ENCODE results near the gene TCEA2. TPM values are rescaled to one million over a fixed set of nuclear protein-coding genes. Genes with fewer than 3 reads are reported as not detected.

The TCEA2 gene
- total and polyA plus RNA-seq, 9 of the 15 experiments (the other 6 are each of a cell fraction or from before 2014, with no cell fraction given) = 1.4 to 28.7 (median 5.4) TPM

- ChIA-PET POLR2A (no interaction called here), CTCF (ENCODE audit: low intra/inter-chr PET ratio) (no interaction called here)
- Histone ChIP-seq H3K27ac (ENCODE audit: extremely low read depth, low read depth, low read length) (no peak overlapping the region), H3K9me3 (replicated peaks; ENCODE audit: control insufficient read depth, insufficient read depth, low read depth, low read length) (no peaks in the 10 kb centered on the region), H3K4me1 (replicated peaks in 1 of 2; ENCODE audit: control insufficient read depth in 2 of 2, insufficient read depth in 2 of 2, low read length in 2 of 2) (peaks cover 0 to 7% of the 10 kb centered on the region in 2 experiments; a peak in 1 of 5 replicates), H3K4me3 (no peak overlapping the region), H3K9ac (ENCODE audit: insufficient read depth in 1 of 2, low read depth in 2 of 2, low read length in 2 of 2) (no peak overlapping the region), H3K9me1 (ENCODE audit: control insufficient read depth, insufficient read depth, low read length) (no peaks in the 10 kb centered on the region), H3K4me2 (ENCODE audit: insufficient read depth, low read length) (no peak overlapping the region), H4K20me1 (replicated peaks; ENCODE audit: control insufficient read depth, insufficient read depth, low read length) (peaks cover 3% of the 10 kb centered on the region; the same call in 1 of the 2 replicates), H3K27me3 (ENCODE audit: control insufficient read depth in 2 of 2, insufficient read depth in 2 of 2, low read length in 2 of 2) (no peaks in the 10 kb centered on the region), H3K79me2 (ENCODE audit: control insufficient read depth, insufficient read depth, low read length) (no peaks in the 10 kb centered on the region), H3K36me3 (ENCODE audit: control insufficient read depth, insufficient read depth, low read length) (peaks cover 93% of the 10 kb centered on the region; the same call in 2 of the 3 replicates), H2AFZ (ENCODE audit: low read depth, low read length) (no peak overlapping the region)
- BruUV-seq (replicated peaks) = no TSS peak
- FAIRE-seq = no peak
- 89% methylated on average over 22 of the region's 29 CpGs for WGBS (ENCODE audit: insufficient coverage, low coverage, missing lambda C conversion rate)
- TF ChIP-seq PKNOX1 (IDR thresholded peaks at IDR 0.05) (no peak), POLR2G (IDR thresholded peaks at IDR 0.05; ENCODE audit: low read depth, low read length) (0 out of 2 replicates have a peak, but pooled peaks have one; percentile 14), ADNP (tag; IDR thresholded peaks at IDR 0.05) (no peak)
- intact Hi-C loops (cut with micrococcal nuclease) = no loop called here
- no peak for ATAC-seq
- no peak for DNase-seq (ENCODE audit: extremely low read depth in 1 of 4, low spot score in 3 of 4)
- in situ Hi-C loops (cut with MboI) = no loop called here
Measured at GRCh38 chr20:64025826-64026412, 37.1 kb upstream of the TCEA2 start.
